K562 (cell line): ENCODE data around the gene TMEM151A. TPM values are rescaled to one million over a fixed set of nuclear protein-coding genes. Genes with fewer than 3 reads are reported as not detected.

ENCODE experiments used
- ATF7 ChIP-seq: fragments of 450-650 bp; IDR thresholded peaks from 2 replicates; pipeline ENCODE4 v1.7.1; 2014; ENCODE audit warnings: mild to moderate bottlenecking, moderate library complexity
- FOXP1 ChIP-seq: sonication (generic); formaldehyde crosslinking; IDR thresholded peaks from 2 replicates; pipeline ENCODE4 v1.8.0; 2022; ENCODE audit warnings: mild to moderate bottlenecking, missing genetic modification reagents
- FOXP4 ChIP-seq: sonication (generic); formaldehyde crosslinking; IDR thresholded peaks from 2 replicates; pipeline ENCODE4 v1.8.0; 2022; ENCODE audit warnings: mild to moderate bottlenecking, missing genetic modification reagents, borderline replicate concordance
- GTF3C2 ChIP-seq: IDR thresholded peaks from 3 replicates; pipeline ENCODE4 v1.6.1; 2011; ENCODE audit warnings: borderline replicate concordance, mild to moderate bottlenecking, moderate library complexity; ENCODE audit not compliant: insufficient read length; ENCODE audit errors: extremely low read depth
- HDAC8 ChIP-seq: fragments of 450-650 bp; IDR thresholded peaks from 2 replicates; pipeline ENCODE4 v1.6.1; 2016; ENCODE audit warnings: mild to moderate bottlenecking, missing genetic modification characterization, moderate library complexity, missing compliant biosample characterization
- HNRNPLL ChIP-seq: fragments of 200-400 bp; formaldehyde crosslinking; IDR thresholded peaks from 2 replicates; pipeline ENCODE4 v1.6.1; 2017; ENCODE audit warnings: low read length, low read depth, mild to moderate bottlenecking; ENCODE audit not compliant: poor library complexity, severe bottlenecking
- NCOA4 ChIP-seq: fragments of 450-650 bp; IDR thresholded peaks from 2 replicates; pipeline ENCODE4 v1.6.1; 2018; ENCODE audit warnings: mild to moderate bottlenecking; ENCODE audit not compliant: partially characterized antibody
- NCOA6 ChIP-seq: fragments of 450-650 bp; IDR thresholded peaks from 2 replicates; pipeline ENCODE4 v1.6.1; 2017; ENCODE audit warnings: mild to moderate bottlenecking
- PKNOX1 ChIP-seq: fragments of 450-650 bp; IDR thresholded peaks from 2 replicates; pipeline ENCODE4 v1.6.1; 2016
- RBFOX2 ChIP-seq: fragments of 200-400 bp; formaldehyde crosslinking; IDR thresholded peaks from 2 replicates; pipeline ENCODE4 v1.6.1; 2017; ENCODE audit warnings: low read depth, mild to moderate bottlenecking, low read length, moderate library complexity
- TCF7 ChIP-seq: sonication (generic); IDR thresholded peaks from 2 replicates; pipeline ENCODE4 v1.6.1; 2016; ENCODE audit warnings: antibody characterized with exemption, borderline replicate concordance
- TGIF2 ChIP-seq: sonication (generic); formaldehyde crosslinking; IDR thresholded peaks from 2 replicates; pipeline ENCODE4 v1.8.1; 2022; ENCODE audit warnings: mild to moderate bottlenecking, missing genetic modification reagents, moderate library complexity
- YBX1 ChIP-seq: fragments of 450-650 bp; IDR thresholded peaks from 2 replicates; pipeline ENCODE4 v1.7.1; 2016; ENCODE audit warnings: mild to moderate bottlenecking
- YY1 ChIP-seq, 3 experiments: IDR thresholded peaks; 2 replicates each; pipeline ENCODE4 v1.6.1; 2011; ENCODE audit warnings: low read length in 2 of 3, mild to moderate bottlenecking in 2 of 3, moderate library complexity in 2 of 3, borderline replicate concordance in 1 of 3, control low read depth in 1 of 3, low read depth in 1 of 3; ENCODE audit not compliant: insufficient read depth in 3 of 3, insufficient replicate concordance in 2 of 3, control insufficient read depth in 1 of 3, insufficient read length in 1 of 3; ENCODE audit errors: extremely low read depth in 1 of 3
- ZMIZ1 ChIP-seq, 2 experiments: fragments of 150-350 bp in 1 of 2; IDR thresholded peaks; 2 replicates each; pipeline ENCODE4 v1.6.1; 2012 to 2016; ENCODE audit warnings: low read depth in 2 of 2, low read length in 2 of 2, mild to moderate bottlenecking in 1 of 2, moderate library complexity in 1 of 2
- ZNF143 ChIP-seq: sonication (generic); formaldehyde crosslinking; IDR thresholded peaks from 2 replicates; pipeline ENCODE4 v1.9.0; 2022; ENCODE audit warnings: mild to moderate bottlenecking, missing genetic modification reagents
- polyA plus RNA-seq, 8 experiments: library from polyadenylated mRNA; depleted of rRNA in 4 of 8; stranded (reverse) in 5 of 8; unstranded in 3 of 8; fragments of >200 nt; fragmentation: Nextera tagmentation in 2 of 8; fragmentation: Illumina TruSeq in 1 of 8; extraction: Ambion mirVana in 2 of 8; extraction: Trizol in 1 of 8; gene quantifications; 2 replicates each; pipeline versions ENCODE4 v1.2.1 to v1.2.3, GENCODE V29; 2011 to 2014; ENCODE audit warnings: inconsistent platforms in 1 of 8, missing spikeins in 1 of 8
- total RNA-seq, 7 experiments: library from RNA; depleted of rRNA in 6 of 7; stranded (reverse); fragments of >200 nt in 6 of 7; fragmentation: Illumina TruSeq in 2 of 7; extraction: Trizol in 2 of 7; gene quantifications; 2 replicates each; pipeline versions ENCODE4 v1.2.1 to v1.2.3, GENCODE V29; 2011 to 2021; ENCODE audit warnings: low replicate concordance in 1 of 7

Gene TMEM151A
- total and polyA plus RNA-seq, 9 of the 15 experiments (the other 6 are each of a cell fraction or from before 2014, with no cell fraction given): not detected

- TF ChIP-seq ZNF143 (0 out of 2 replicates have a peak, but pooled peaks have one; percentile 29), TCF7 (no peak), FOXP4 (CRISPR knock-in tag) (no peak), ATF7 (no peak), PKNOX1 (no peak), YBX1 (no peak), NCOA4 (no peak), HDAC8 (tag) (no peak), GTF3C2 (no peak), TGIF2 (no peak), ZMIZ1 (IDR thresholded peaks at IDR 0.05; ENCODE audit: low read depth in 2 of 2, low read length in 2 of 2) (no peak), NCOA6 (no peak), RBFOX2 (peak; percentile 49), FOXP1 (no peak; the same call in 1 of the 2 replicates), HNRNPLL (no peak), YY1 (IDR thresholded peaks at IDR 0.05; ENCODE audit: borderline replicate concordance in 1 of 3, control insufficient read depth in 1 of 3, extremely low read depth in 1 of 3, insufficient read depth in 3 of 3, insufficient read length in 1 of 3, insufficient replicate concordance in 2 of 3, low read depth in 1 of 3, low read length in 2 of 3) (peak in 1 of 3 experiments; percentile 4)
Measured at GRCh38 chr11:66268952-66269905, 22.5 kb upstream of the TMEM151A start (continued).
